ENCODE measurements around the gene SEC31A.
A peak's percentile ranks its signal among the peaks of the same experiment; 100 is the strongest.

Gene SEC31A

DNA sequence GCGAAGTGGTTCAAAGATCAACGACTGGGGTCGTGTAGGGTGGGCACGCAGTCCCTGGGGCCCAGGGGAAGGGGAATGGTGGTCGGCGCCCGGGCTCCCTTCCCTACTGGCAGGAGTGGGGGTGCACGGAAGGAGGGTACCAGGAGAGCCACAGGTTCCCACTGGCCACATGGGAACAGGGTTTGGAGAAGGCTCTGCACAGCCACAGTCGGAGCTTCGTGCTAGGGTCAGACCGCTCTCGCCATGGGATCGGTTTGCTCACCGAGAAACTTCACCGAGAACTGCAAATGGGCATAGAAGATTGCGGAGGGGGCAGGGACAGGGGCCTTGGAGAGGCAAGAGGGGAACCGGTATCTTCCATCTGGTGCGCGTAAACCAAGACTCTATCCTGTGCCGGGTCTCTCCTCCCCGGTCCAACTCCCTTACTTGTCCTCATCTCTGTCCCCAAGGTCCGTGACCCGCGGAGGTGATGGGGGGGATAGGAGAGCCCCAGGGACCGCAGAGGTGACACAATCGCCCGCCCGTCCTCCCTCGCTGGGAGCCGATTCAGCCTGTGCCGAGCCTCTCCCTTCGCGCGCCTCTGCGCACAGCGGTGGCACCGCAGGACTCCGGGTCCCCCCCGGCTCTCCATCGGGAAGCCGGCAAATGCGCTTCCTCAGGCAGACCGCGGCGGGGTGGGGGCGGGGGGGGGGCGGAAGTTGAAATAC is 93.4 kb downstream of the SEC31A start:
- no peak for DNase-seq (ENCODE audit: low read depth in 2 of 2)

DNA sequence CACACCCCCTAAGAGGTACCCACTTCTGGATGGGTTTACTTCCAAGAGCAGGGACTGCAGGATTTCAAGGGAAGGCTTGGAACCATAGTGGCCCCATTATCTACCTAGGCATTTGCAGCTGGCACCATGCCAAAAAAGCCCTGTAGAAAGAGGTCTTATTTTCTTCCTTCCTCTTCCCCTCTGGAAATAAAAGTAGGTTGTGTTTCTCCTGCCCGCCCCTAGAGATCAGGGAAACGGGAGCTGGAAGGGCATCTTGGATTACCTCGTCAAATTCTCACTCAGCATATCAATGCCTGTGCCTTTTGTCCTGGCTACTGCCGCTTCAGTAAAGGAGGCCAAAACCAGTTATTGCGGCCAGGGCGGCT is 93.9 kb downstream of the SEC31A start:
- no peak for DNase-seq (ENCODE audit: low read depth in 2 of 2)

DNA sequence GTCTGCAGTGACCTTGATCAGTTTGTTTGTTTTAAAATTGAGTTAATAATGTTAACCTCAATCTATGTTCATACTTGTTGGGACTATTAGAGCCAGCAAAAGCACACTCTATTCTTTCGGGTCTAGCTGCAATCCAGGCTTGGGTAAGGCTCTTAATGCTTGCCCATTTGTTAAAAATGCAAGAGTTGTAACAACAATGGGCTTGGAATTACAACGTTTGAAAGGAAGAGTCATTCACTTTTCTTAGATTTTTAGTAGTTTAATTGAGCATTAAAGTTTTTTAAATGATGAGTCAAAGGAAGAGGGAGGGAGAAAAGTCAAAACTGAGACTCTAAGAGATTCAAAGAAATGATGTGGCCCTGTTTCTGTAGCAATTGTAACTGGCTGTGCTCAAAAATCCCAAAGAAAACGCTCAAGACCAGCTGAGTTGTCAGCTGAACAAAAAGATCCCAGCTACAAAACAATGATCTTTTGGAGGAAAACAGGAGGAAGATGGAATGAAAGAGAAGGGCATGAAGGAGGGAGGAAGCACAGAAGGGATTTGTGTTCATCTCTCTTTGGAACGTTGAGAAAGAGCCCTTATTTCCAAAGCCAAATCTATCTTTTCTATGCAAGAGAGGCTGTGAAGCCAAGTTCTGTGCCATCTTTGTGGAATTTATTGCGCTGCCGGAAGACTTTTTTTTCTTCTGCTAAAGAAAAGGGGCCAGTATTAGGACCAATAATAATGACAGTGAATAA is 97.9 kb downstream of the SEC31A start:
- DNase-seq (ENCODE audit: low read depth in 2 of 2): no peak

DNA sequence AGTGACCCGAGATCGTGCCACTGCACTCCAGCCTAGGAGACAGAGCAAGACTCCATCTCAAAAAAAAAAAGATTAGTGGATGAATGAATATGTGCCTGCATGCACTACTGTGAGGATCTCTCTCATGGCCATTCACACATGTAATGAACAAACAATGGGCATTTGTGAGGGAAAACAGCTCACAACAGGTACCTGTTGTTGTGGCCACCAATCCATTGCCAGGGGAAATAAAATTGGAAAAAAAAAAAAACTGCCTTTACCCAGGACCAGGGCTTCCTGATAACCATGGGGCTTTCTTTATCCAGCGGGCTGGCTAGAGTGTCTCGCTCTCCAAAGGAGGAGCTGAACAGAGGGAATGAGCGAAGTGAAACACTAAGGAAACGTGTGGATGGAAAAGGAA is 99.8 kb downstream of the SEC31A start:
- no peak for DNase-seq (ENCODE audit: low read depth in 2 of 2)

DNA sequence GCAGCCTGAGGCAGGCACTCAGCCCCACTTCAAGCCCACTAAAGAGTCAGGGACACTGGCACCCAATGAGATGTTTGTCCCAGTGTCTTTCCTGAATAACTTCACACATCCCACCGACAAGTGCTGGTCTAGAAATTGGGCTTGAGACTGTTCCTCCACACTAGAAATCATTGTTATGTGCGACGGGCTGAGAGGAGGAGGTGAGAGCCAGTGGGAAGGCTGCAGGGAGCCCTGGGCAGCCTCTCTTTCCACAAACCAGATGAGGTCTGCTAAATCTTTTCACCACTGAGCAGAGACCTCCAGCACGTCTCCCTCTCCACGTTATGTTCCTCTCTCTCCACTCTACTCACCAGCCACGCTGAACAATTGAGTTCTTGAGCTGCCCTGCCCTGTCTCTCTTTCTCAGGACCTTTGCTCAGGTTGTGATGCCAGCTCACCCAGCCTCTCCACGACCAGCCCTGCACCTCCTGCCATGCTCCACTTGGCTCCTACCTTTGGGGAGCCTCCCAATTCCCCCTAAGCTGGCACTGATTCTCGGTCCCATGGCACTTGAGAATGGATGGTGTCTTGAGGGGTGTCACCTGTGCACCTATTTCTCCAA is 100.8 kb downstream of the SEC31A start:
- no peak for DNase-seq (ENCODE audit: low read depth in 2 of 2)

DNA sequence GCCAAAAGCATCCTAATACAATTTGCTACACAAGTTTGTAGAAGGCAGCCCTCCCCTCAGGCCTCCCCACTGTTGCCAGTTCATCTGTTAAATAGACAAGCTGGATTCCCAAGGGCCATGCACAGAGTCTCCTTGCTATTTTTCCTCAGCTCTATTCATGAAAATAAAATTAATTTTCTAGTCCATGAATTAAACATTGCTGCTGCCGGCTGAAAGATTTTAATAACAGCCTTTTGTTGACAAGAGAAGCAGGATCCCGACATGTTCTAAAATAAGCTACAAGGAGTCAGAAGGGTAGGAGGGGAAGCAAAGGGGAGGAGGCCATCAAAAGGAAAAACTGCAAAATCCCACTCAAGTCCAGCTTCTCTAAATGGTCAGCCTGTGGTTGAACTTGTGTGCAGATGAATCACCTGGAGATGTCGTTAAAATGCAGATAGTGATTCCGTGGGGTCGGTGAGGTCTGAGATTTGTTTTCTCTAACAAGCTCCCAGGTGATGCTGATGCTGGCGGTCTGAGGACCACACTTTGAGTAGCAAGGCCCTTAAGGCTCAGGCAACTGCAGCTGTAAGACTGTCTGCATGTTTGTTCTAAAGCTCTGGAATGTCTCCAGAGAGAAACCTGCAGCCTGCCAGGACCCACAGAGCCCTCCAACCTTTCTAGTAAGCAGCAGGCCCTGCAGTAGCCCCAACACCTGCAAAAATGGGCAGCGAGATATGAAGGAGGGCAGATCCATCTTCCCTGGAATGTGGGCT is 101.8 kb downstream of the SEC31A start:
- DNase-seq (ENCODE audit: low read depth in 2 of 2): no peak

DNA sequence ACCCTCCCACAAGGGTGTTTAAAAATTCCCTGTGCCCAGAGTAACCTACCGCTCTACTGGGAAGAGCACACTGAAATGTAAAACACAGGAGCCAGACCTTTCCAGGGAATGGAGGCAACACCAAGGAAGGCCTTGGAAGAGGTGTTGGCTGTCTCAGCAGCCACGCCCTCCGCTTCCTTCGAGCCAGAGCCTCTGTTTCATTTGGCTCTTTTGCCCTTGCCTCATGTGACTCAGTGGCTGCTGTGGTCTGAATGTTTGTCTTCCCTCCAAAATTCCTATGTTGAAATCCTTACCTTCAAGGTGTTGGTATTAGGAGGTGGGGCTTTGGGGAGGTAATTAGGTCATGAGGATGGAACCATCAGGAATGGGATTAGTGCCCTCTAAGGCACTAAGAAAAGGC is 103.6 kb downstream of the SEC31A start:
- DNase-seq (ENCODE audit: low read depth in 2 of 2): no peak

DNA sequence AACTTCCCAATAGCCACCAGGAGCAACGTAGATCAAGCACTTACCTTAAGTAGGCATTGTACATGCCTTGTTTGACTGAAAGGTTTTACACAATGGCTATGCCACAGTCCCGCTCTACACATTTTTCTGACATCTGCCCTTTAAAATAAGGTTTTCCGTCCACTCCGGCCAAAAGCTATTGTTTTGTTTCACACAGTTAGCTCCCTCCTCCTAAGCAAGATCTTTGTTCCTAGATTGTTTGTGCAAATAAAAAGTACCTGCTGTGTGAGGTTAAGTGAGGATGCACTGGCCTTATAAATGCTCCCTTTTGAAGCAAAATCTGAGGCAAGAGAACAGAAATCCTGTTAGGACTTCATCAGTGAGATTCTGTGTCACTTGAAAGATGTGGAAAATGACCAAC is 104.1 kb downstream of the SEC31A start:
- no peak for DNase-seq (ENCODE audit: low read depth in 2 of 2)

DNA sequence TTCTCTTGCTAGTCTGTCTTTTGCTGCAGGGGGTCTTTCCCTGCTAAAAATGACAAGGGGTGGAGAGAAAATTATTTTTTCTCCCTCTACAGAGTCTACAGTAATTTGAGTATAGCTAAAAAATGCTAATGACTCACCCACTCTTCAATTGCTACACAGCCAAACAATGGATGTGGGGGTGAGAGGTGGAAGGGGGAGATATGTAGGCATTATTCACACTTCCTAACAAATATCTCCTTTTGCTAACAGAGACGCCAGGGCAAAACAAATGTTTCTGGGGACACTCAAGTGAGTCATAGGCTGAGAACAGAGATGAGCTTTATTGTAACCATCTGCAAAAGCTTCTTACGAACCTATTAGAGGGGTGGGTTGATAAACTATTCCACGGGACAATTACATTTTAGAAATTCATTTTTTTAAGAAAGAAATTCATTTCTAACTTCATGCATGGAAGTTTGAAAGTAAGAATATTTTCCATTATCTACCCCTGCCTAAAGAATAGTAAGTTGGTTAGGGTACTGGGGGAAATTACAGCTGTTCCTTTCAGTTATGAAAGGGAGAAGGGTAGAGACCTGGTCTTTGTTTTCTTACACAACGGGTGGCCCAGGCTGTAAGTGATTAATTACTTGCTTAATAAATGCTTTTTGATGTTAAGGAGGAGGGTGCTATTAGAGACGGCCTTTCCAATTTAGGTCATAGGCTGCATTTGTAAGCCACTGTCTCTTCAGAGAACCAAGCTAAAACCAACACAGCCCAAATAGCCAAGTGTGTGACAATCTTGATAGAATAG is 105.1 kb downstream of the SEC31A start:
- DNase-seq (ENCODE audit: low read depth in 2 of 2): peak; percentile 74 to 78

DNA sequence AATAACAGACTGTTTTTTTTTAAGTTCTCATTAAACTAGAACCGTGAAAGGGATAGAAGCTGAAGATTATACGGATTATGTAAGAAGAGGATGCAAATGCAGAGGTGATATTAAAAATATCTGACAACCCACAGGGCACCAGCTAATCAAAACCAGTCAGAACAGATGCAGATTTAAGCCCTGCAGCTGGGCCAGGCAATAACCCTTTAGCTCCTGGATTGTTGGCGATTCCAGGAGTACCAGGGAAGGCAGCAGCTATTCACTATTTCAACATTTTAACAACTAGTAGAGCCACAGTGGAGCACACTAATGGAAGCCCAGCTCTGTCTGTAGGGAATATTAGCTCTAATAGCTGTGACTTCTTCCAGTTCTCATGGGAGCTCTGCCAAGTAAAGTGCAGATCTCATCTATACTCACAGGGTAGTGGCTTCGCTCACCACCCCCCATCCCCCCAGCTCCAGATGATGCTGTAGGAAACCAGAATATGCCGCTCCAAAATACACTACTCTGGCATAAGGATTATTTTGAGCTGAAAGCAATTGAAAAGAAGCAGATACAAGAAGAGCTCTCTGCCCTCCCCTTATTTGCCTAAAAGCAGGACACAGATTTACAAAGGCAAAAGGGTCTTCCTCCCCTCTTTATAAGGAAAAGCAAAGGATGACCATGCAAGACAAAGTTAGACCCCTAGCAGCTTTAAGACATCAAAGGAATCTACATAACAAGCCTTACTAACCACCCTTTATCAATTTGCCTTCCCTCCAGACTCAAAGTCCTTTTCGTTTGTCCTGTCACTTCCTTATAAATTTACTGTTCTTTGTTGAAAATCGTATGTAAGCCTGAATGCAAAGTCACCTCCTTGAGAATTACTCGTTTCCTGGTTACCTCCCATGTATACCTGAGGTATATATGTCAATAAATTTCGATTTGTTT is 106.0 kb downstream of the SEC31A start:
- DNase-seq (ENCODE audit: low read depth in 2 of 2): peak in 1 of 2 experiments; percentile 35

DNA sequence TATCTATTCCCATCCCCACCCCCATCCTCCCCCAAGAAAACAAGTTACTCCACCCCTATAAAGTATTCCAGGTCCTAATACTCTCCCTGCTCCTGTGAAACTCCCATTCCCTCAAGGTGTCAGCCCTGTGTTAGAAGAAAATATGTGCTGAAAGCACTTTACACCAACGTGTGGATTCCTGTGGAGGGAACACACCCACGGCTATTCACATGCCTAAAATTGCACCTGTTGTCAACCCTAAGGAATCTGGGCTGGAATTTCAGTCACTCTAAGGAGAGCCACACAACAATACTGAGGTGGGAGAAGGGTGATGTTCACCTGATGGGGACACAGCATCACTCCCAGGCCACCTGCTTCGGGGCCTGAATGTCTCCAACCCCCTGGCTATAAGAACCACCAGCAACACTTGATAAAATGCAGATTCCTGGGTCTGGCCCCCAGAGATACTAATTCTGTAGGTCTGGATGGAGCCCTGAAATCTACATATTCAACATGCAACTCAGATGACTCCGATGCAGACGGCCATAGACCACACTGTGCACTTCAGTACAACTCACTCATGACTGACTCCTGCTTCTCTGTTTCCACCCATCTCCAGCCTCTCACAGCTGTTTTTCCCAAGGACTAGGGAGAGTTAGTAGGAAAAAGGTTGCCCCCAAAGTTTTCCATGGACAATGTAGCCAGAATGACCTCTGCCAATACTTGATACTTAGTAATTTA is 108.2 kb downstream of the SEC31A start:
- DNase-seq (ENCODE audit: low read depth in 2 of 2): no peak

DNA sequence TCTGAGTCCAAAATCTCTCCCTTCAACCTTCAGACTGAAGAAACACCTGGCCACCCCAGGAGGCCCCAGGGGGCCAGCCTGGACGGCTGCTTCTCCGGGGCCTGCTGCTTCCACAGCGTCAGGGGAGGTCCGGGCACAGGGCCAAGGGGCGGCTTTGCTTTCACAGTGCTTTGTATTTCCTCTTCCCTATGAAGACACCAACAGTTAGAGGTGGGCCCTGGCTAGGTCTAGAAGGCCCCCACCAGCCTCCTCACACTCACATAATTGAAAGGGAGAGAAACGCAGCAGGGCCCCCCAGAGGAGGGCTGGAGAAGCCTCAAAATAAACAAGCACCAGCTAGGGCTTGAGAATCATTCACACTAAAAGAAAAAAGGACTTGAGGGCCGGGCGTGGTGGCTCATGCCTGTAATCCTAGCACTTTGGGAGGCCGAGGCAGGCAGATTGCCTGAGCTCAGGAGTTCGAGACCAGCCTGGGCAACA is 110.2 kb downstream of the SEC31A start:
- DNase-seq (ENCODE audit: low read depth in 2 of 2): peak in 1 of 2 experiments; percentile 48

DNA sequence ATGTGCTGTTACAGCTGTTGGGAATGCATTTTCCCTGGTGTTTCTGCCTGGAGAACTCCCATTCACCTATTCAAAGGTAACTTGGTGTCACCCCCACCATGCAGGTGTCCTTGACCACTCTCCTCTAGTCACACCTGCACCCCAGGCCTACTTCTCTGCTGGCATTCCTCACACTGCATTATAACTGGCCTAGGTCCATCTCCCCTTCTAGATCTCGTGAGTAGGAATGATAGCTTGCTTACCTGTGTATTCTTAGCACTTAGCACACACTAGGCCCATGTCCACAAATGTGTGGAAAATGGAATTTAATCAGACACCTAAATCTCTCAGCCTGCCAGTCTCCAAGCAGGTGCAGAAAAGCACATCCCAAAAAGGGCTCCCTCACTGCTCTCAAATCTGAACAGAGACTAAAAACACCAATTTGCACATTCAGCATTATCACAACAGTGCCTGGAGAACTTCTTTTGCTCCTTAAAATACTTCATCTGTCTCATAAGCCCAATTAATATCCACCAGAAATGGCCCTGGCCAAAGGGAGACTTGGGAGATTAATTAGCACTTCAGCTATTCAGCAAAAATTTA is 110.7 kb downstream of the SEC31A start:
- DNase-seq (ENCODE audit: low read depth in 2 of 2): no peak

DNA sequence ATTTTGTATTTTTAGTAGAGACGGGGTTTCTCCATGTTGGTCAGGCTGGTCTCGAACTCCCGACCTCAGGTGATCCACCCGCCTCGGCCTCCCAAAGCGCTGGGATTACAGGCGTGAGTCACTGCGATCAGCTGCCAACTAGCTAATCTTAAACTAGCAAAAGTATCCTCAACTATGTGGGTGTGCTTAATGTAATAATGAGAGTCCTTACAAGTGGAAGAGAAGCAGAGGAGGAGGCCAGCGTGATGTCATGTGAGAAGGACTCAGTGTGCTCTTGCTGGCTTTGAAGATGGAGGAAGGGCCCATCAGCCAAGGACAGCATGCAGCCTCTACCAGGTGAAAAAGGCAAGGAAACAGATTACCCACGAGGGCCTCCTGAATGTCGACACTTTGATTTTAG is 111.9 kb downstream of the SEC31A start:
- no peak for DNase-seq (ENCODE audit: low read depth in 2 of 2)

DNA sequence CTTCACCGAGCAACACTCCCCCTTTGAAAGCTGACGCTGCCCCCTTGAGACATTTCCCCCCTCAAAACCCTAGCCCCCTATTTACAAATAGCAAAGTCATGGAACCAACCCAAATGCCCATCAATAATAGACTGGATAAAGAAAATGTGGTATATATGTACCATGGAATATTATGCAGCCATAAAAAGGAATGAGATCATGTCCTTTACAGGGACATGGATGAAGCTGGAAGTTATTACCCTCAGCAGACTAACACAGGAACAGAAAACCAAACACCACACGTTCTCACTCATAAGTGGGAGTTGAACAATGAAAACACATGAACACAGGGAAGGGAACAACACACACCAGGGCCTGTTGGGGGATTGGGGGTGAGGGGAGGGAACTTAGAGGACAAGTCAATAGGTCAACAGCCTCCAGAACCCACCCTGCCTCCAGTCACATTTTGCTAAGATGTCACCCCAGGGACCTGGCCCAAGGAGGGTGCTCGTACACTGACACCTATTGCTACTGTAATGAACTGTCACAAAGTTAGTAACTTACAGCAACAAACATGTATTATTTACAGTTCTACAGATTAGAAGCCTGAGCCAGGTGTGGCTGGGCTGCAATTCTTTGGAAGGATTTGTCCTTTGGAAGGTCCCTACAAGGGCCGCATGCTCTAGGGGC is 113.0 kb downstream of the SEC31A start:
- no peak for DNase-seq (ENCODE audit: low read depth in 2 of 2)

DNA sequence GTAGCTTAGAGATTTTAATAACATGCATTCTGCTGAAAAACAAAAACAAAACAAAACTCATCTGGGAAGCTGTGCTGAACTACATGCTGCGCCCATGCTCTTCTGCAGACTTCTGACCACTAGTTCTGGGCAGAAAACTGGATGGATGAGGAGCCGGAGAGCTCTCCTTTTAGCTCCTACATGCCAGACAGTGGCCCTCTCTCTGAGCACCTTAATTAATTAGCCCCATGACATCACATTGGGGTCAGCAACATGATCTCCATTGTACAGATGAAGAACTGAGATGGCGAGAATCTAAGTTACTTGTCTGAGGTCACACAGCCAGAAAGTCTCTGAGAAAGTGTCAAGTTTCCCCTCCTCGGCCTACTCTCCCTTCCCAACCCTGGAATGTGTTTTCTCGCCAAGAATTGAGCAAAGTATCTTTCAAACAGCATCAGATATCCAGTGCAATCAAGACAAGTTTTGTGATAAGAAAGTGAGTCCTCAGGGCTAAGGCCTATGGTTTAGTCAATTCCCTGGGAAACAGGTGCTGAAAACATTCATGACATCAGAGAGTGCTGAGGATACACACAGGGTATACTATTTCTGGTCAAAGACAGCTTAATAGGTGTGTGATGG is 113.9 kb downstream of the SEC31A start:
- no peak for DNase-seq (ENCODE audit: low read depth in 2 of 2)

DNA sequence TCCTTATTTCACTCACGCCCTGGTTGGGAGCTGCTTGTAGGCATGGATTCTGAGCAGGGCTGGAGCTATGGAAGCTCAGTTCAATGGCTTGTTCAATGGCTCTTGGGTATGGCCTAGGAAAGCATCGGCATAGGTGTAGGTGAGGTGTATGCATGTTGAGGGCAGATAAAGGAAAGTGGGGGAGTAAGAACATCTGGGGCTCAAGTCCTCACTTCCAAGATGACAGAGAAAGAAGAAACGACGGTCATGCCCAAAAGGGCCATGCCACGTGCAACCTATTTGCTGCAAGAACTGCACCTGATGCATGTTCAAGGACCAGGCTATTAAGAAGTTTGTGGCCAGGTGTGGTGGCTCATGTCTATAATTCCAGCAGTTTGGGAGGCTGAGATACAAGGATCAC is 115.7 kb downstream of the SEC31A start:
- DNase-seq (ENCODE audit: low read depth in 2 of 2): no peak

DNA sequence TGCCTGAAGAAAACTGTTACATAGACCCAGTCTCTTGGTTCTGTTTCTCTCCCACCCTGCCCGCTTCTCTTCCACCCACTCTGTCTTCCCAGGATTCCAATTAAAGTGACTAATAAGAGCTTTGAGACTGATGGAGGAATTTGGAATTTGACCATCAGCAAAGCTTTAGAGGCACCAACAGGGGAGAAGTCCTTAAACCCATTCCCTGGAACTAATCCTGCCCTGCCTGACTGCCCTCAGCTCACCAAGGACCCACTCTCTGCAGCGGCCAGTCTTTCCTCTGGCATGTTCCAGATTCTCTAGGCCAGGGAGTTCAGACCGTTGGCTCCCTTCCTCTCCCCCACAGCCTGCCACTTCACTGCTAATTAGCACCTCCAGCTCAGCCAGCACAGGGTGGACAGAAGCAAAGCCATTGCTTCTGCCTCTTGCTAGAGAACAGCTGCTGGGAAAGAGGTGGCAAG is 116.2 kb downstream of the SEC31A start:
- DNase-seq (ENCODE audit: low read depth in 2 of 2): no peak
